Skin of body (tissue), 2 donors: Measurements from ENCODE around the gene PCDH8. TPM values are rescaled to one million over a fixed set of nuclear protein-coding genes. Genes with fewer than 3 reads are reported as not detected.
A peak's percentile ranks its signal among the peaks of the same experiment; 100 is the strongest.

Experiments
- DNase-seq: peaks from one replicate; lab custom pipeline; 2025; lab: John Stamatoyannopoulos, UW
- total RNA-seq: library from RNA; depleted of rRNA; stranded (reverse); fragments of >200 nt; gene quantifications from one replicate; pipeline ENCODE4 v1.2.3, GENCODE V29; 2014

PCDH8 gene, protein sequence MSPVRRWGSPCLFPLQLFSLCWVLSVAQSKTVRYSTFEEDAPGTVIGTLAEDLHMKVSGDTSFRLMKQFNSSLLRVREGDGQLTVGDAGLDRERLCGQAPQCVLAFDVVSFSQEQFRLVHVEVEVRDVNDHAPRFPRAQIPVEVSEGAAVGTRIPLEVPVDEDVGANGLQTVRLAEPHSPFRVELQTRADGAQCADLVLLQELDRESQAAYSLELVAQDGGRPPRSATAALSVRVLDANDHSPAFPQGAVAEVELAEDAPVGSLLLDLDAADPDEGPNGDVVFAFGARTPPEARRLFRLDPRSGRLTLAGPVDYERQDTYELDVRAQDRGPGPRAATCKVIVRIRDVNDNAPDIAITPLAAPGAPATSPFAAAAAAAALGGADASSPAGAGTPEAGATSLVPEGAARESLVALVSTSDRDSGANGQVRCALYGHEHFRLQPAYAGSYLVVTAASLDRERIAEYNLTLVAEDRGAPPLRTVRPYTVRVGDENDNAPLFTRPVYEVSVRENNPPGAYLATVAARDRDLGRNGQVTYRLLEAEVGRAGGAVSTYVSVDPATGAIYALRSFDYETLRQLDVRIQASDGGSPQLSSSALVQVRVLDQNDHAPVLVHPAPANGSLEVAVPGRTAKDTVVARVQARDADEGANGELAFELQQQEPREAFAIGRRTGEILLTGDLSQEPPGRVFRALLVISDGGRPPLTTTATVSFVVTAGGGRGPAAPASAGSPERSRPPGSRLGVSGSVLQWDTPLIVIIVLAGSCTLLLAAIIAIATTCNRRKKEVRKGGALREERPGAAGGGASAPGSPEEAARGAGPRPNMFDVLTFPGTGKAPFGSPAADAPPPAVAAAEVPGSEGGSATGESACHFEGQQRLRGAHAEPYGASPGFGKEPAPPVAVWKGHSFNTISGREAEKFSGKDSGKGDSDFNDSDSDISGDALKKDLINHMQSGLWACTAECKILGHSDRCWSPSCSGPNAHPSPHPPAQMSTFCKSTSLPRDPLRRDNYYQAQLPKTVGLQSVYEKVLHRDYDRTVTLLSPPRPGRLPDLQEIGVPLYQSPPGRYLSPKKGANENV
- 2.7 TPM for total RNA-seq

DNA sequence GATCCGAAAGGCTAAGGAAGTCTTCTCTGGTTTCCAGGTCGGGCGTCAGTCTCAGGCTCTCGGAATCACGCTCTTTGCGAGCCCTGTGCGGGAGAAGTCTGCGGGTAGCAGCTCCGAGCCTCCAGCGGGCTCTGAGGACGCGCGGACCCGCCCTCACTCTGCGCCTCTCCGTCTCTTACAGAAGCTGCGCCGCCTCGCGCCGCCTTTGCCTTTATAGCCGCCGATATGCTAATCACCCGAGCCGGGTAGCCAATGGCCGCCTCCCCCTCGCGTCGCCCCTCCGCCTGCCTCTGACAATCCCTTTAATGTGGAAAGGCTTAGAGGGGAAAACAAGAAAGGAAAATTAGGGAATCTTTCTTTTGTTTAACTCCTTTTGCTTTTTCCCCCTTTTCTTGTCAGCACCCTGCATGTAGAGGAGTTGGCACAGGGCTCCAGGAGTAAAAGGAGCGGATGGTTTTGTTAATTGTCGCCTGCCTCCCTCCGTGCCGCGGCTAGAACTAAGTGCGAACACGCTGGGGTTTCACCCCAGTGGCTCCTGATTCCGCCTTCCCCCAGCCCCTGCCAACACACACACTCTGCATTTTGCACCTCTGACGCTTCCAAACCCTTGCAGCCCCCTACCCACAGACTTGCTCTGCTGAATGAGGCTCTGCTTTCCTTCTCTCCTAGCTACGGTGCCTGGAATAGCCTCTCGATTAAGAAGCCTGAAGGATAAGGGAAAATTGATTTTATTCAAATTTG is at the start of gene PCDH8:
TSS of gene PCDH8 (minus strand) at position 186 of the 741 bp plus-strand sequence. CDS start 204 bp downstream, outside the sequence.
- peak; percentile 11 for DNase-seq

DNA sequence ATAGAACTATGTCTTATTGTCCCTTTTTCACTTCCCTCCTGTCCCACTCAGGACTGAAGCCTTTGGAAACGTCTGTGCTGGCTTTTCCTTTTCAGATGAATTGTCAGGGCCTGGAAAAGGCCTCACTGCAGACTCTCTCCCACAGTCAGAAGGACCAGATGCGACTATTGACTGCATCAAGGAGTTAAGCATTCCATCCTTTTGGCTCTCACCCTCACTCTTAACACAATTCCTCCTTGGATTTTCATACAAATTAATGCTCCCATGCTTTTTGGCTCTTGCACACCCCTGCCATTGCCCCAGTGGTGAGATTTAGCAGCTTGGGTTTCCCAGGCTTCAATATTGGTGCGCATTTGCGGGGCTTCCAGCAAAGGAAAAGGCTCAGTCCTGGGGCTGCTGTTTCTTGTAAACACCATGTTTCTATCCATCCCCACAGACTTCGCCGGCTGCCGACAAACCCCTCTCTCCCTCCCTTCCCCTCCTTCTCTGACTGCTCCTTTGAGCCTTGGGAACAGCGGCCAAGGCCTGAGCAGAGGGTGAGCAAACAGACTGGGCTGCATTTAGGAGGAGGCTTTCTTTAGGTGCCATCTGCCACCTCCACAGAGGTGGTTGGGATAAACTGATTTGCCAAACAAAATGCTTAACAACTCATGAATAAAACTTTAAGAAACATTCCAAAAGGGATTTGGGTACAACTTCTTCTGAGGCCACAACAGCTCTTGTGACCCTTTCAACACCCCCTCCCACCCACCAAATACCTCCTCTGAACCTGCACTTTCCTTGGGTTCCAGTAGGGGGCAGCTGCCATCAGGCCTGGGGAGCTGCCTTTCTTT is 48.6 kb upstream of the PCDH8 start:
- peak; percentile 3 for DNase-seq

DNA sequence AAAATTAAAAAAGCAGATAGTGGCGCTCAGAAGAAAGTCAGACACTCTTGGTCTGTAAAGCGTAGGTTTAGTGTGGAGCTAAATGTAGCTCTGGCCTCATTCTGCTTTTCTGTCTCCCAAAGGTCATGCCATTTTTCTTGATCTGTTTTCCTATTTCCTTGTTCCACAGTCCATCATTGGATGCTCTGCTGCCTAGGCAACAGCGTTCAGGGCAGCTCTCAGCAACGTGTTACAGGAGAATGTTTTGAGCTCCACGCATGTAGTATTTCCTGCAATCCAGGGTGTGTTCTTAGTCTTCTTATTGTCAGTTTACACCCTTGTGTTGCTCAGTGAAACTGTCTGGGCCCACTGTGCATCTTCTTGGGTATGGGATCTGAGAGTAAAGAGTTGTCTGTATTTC is 46.0 kb upstream of the PCDH8 start:
- no peak for DNase-seq

DNA sequence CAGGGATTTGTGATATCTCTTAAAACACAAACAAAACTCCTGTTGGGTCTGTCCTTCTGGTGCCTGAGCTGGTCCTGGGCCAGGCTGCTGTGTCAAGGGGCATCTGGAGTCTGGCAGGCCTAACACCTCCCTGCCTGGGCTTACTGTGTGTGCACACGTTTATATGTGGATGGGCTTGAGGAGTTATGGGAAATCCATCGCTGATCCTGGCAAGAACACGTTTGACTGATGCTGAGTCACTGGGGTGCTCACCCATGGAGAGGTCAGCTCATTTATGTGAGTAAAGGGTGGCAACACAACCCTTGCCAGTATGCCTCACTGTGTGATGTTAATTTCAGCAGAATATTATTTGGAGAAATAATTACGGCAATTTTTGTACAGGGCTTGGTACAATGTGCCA is 44.5 kb upstream of the PCDH8 start:
- no peak for DNase-seq

DNA sequence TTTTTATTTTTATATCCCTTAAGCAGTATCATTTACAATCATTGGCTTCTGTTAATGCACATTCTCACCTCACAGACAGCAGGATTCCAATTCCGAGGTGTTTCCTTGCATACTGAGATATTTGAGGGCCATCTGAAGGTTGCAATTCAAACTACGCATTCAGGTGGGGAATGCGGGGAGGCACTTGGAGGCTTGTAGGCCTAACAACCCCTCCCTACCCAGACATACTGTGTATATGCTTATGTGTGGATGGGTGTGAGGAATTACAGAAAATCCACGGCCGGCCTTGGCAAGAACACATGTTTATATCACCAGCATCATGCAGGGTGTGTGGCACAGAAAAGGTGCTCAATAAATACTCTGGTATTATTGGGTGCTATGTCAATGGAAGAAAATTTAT is 43.3 kb upstream of the PCDH8 start:
- DNase-seq = no peak

DNA sequence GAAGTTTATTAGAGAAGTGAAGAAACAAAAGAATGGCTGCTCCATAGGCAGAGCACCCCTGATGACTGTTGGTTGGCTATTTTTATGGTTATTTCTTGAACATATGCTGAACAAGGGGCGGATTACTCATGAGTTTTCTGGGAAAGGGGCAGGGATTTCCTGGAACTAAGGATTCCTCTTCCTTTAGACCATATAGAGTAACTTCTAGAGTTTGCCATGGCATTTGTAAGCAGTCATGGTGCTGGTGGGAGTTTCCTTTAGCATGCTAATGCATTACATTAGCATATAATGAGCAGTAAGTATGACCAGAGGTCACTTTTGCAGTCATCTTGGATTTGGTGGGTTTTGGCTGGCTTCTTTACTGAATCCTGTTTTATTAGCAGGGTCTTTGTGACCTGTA is 38.7 kb upstream of the PCDH8 start:
- DNase-seq = peak; percentile 12

DNA sequence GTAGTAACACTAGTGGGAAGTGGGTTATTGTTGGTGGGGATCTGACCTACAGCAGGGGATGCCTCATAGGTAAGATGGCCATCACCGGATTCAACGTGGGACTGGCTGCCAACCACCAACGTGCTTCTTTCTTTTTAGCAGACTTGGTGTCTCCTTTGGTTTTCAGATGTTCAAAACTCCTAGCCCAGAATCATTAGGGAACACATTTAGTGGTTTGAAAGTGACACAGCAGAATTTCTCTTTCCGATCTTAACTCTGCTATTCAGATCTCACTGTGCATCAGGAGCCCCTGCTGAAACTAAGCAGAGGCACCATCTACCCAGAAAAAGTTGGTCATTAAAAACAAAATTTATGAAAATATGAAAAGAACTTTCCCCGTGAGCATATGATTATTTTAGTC is 36.7 kb upstream of the PCDH8 start:
- peak; percentile 5 for DNase-seq

DNA sequence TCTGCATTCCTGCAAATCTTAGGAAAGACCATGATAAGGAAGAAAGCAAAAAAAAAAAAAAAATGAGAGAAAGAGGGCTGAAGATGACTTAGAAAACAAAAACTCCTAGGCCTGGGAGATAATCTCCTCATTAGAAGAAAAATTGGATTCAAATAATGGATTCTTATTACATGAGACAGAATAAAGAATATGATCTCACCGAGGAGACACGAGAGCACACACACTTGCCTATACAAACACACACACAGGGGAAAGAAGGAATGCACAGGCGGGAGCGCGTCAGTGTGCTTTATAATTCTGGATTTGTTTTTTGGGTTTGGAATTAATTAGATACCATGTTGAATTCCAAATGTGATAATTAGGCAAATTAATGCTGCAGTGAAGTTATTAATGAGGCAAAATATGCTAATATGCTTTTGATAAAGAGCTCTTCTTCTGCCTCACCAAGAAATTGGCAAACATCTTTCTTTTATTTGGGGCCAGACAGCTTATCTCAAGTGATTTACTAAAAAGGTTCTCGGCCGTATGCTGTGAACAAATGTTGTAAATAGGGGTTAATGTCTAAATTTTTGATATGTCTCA is 36.1 kb upstream of the PCDH8 start:
- peak; percentile 81 for DNase-seq

DNA sequence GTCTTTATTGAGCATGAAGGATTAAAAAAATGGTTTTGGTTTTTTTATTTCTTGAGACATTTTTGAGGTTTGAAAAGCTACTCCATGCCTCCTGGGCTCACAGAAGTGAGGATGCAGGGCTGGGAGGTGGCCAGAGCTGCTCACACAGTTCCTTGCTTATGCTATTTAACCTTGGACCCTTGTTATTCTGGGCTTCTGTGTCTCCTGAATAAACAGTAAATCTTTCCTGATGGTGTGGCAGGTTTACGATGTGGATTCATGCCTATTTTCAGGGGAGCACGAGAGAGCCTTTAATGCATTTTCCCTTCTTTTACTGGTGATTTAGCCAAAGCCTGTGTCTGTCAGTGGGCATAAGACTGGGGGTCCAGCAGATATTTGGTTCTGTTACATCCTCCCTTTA is 34.3 kb upstream of the PCDH8 start:
- DNase-seq = no peak

DNA sequence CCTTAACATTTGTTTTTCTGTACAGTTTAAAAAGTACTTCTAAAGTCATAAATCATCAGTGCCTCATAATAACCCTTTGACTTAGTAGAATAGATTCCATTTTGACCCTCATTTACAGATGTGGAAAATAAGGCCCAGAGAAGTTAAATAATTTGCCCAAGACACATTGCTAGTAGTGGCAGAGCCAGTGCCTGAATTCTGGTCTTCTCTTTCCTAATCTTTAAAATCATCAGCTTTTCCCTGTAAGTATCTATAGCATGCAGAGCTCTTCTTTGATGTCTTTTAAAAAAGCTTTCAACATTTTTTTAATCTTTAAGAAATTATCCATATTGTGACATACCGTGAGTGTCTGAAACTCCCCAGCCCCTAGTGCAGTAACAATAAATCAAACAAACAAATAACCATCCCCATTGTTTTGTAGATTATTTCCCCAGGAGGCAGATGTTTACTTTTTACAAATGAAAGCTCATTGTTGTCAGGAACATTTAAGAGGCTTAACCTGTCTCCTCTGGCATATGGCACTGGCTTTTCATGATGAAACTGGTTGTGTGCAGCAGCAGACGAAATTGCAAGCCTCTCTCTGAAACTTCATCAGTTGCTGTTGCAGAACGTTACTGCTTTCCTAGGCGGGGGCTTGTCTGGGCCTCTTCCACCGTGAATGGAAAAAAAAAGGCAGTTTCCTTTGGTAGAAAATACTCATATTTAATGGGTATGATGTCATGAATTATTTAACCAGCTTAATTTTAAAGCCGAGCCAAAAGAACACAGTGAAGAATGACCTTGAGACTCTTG is 31.7 kb upstream of the PCDH8 start:
- peak; percentile 35 for DNase-seq

DNA sequence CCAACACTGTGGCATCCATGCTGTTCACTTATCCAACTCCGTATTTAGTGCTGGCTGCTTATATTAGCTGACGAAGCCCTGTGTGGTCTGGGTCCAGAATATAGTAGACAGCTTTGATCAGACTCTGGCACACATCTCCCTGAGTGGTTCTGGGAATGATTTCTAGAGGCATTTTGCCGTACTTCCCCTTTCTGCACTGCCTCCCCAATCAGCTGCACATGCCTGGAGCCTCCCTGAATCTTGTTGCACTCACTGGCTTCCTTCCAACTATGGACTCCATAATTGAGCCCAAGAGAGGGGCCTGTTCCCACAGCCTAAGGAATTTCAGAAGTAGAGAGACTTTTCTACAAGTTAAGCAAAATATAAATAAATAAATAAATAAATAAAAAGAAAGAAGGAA is 30.4 kb upstream of the PCDH8 start:
- peak; percentile 48 for DNase-seq

DNA sequence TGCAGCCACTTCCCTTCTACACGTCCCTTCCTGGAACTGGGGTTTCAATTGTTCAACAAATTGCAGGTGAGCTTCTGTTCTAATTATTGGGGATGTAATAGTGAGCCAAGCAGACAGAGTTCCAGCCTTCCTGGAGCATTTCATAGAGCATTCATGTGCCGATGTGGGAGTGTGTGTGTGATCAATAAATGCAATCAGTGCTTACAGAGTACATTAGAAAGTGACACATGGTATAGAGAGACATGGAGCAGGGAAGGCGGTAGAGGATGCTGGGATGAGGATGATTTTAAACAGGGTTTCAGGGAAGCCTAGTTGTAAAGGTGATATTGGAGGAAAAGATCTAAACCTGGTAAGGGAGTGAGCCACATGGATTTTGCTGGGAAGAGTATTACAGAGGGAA is 21.7 kb upstream of the PCDH8 start:
- DNase-seq = no peak

DNA sequence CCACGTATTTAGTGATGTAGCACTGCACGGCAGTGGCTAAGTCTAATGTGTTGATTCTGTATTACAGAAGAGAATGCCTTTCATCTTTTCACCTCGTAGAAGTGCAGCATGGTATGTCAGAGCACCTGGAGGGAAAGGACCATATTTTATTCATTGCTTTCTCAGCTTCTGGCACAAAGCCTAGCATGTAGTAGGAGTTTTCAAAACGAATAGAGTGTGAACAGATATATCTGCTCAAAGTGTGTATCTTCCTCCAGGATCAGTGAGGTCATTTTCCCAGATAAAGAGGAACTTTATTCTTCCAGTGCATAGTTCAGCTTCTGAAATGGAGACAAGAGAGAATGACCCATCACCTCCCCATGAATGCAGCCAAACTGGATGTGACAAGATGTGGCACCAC is 21.2 kb upstream of the PCDH8 start:
- no peak for DNase-seq

DNA sequence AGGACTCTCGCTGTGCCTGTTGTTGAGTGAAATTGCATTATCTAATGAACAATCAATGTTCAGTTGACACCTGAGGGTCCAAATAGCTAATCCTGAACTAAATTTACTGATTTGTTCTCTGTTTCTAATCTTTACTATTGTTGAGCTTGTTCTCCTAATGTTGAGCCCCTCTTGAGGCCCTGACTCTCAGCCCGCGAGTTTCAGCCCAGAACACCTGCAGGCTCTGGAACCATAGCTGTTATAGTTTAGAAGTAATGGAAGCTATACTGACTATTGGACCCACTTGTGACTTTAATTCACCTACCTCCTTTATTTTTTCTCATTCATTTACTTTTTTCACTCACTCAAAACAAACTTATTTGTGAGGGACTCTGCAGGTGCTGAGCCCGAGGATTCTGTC is 20.6 kb upstream of the PCDH8 start:
- no peak for DNase-seq

DNA sequence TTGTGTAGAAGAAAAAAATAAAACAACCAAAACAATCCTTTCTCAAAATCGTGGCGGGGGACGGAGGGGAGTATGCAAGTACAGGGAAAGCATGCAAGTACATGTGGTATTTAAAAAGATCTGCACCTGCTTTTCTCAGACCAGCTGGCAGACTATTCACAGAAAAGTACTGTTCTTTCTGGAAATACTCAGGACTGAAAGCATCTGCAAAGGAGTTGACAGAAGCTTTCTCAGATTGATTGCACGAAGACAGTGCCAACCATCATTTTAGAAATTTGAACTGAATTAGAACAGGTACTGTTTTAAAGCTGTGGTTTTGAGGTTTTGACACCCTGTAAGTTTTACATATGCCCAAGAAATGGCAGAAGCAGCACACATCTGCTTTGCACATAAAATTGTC is 19.8 kb upstream of the PCDH8 start:
- DNase-seq = no peak

DNA sequence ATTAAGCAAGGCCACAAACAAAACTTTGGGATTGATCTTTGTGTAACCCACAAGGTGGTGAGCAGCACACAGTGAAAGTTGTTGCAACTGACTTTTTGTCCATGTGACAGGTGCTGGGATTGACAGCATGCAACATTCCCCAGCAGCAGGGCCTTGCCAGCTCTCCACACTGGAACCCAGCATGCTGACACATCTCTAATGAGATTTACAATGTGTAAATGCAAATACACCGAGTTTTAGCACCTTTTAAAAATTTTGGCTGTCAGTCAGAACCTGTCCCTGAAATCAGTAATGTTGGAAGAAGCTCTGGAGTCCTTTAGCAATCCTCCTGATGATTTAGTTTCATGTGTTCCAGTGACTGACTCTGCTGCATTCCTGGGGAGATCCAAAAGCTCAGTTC is 16.5 kb upstream of the PCDH8 start:
- DNase-seq = no peak

DNA sequence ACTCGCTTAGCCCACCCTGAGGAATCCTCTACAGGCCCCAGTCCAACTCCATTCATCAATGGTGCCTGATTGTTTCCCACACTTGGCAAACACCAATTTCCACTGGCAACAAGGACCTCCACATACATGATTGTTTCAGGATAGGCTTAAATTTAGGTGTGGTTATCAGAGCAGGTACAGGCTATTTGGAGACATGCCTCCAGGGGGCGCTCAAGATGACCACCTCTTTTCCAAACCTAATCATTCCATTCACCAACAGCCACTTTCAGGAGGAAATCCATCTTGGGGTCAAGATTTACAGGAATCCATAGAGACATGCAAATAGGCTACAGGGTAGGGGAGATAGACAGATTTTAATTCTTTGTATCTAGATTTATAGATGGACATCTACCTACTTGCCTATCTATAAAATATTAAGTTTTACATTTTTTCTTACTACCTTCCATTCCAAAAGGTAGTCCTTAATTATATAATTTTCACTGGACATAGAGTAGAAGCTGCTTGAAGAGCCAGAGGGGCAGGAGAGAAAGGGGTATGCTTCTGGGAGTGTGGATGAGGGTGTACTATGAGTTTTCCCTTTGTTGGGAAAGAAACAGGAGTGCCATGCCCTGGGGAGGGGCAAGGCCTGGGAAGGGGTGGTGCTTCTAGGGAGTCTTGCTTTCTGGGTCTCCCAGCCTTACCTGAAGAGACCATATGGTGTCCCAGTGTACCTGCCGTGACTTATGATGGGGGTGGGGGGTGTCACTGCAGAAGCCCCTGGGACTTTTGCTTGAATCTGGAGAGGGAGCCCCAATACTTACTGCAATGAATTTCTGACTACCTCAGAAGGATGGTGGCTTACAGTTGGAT is 14.1 kb upstream of the PCDH8 start:
- DNase-seq = no peak

DNA sequence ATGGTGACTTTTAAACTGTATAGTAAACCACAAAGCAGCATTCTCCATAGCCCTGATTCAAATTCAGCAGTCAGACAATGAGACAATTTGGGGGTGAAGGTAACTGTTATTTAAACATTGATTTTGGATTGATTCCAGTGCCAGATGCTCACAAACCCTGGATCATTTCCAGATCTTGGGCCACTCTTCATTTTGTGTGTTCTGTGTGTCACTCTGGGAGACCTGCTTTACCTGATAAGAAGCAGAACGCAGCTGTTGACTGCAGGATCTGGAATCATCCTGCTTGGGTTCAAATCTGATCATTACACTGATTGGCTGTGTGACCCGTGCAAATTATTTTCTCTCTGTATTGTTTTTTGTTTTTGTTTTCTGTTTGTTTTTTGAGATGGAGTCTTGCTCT is 4.0 kb upstream of the PCDH8 start:
- DNase-seq = no peak
